H1 (cell line): Measurements from ENCODE around the gene CRAT. TPM values are rescaled to one million over a fixed set of nuclear protein-coding genes. Genes with fewer than 3 reads are reported as not detected.

Experiments used
- CHD2 ChIP-seq: IDR thresholded peaks from 2 replicates; pipeline ENCODE4 v1.6.1; 2012; ENCODE audit warnings: low read length, improper control_type of control experiment
- CREB1 ChIP-seq: IDR thresholded peaks from 2 replicates; pipeline ENCODE4 v1.6.1; 2012; ENCODE audit warnings: inconsistent platforms
- CTBP2 ChIP-seq: IDR thresholded peaks from 2 replicates; pipeline ENCODE4 v1.7.0; 2011; ENCODE audit warnings: borderline replicate concordance, mild to moderate bottlenecking, moderate library complexity, mixed read lengths, low read length; ENCODE audit not compliant: insufficient read depth, insufficient read length
- EGR1 ChIP-seq: IDR thresholded peaks from 2 replicates; pipeline ENCODE4 v1.6.1; 2011; ENCODE audit warnings: low read depth, low read length, borderline replicate concordance
- HDAC2 ChIP-seq, 2 experiments: fragments of 300-600 bp in 1 of 2; sonication (generic) in 1 of 2; IDR thresholded peaks; 2 replicates each; pipeline ENCODE4 v1.6.1; 2011 to 2012; ENCODE audit warnings: low read depth in 2 of 2, low read length in 2 of 2, mild to moderate bottlenecking in 2 of 2, moderate library complexity in 2 of 2, borderline replicate concordance in 1 of 2, inconsistent platforms in 1 of 2
- JUN ChIP-seq: IDR thresholded peaks from 2 replicates; pipeline ENCODE4 v1.6.1; 2011; ENCODE audit warnings: low read depth, mild to moderate bottlenecking, improper control_type of control experiment, low read length
- MAFK ChIP-seq: IDR thresholded peaks from 2 replicates; pipeline ENCODE4 v1.6.1; 2012; ENCODE audit warnings: low read depth, mild to moderate bottlenecking, improper control_type of control experiment, low read length
- RFX5 ChIP-seq: IDR thresholded peaks from 2 replicates; pipeline ENCODE4 v1.6.1; 2011; ENCODE audit warnings: low read depth, low read length, improper control_type of control experiment, borderline replicate concordance
- SIRT6 ChIP-seq: IDR thresholded peaks from one replicate; pipeline ENCODE4 v1.7.1; 2012; ENCODE audit warnings: low read length, inconsistent platforms
- SIX5 ChIP-seq: IDR thresholded peaks from 2 replicates; pipeline ENCODE4 v1.6.1; 2011; ENCODE audit warnings: mild to moderate bottlenecking, low read depth, low read length
- SP1 ChIP-seq: IDR thresholded peaks from 2 replicates; pipeline ENCODE4 v1.6.1; 2011; ENCODE audit warnings: low read depth, low read length
- SP2 ChIP-seq: IDR thresholded peaks from 2 replicates; pipeline ENCODE4 v1.6.1; 2012; ENCODE audit warnings: mild to moderate bottlenecking, low read length, inconsistent platforms
- TAF1 ChIP-seq: IDR thresholded peaks from 2 replicates; pipeline ENCODE4 v1.6.1; 2011; ENCODE audit warnings: mild to moderate bottlenecking, low read depth, low read length
- TBP ChIP-seq: IDR thresholded peaks from 2 replicates; pipeline ENCODE4 v1.6.1; 2011; ENCODE audit warnings: low read depth, low read length, improper control_type of control experiment
- TCF12 ChIP-seq: IDR thresholded peaks from 2 replicates; pipeline ENCODE4 v1.6.1; 2011; ENCODE audit warnings: low read depth, mild to moderate bottlenecking, low read length
- TEAD4 ChIP-seq: IDR thresholded peaks from 2 replicates; pipeline ENCODE4 v1.6.1; 2012; ENCODE audit warnings: low read depth, low read length, inconsistent platforms, mixed read lengths
- ZNF274 ChIP-seq: IDR thresholded peaks from 2 replicates; pipeline ENCODE4 v1.7.0; 2012; ENCODE audit warnings: low read length, borderline replicate concordance; ENCODE audit errors: extremely low read depth
- polyA plus RNA-seq, 7 experiments: library from polyadenylated mRNA; depleted of rRNA in 3 of 7; stranded (reverse) in 5 of 7; unstranded in 2 of 7; fragments of >200 nt in 5 of 7; fragments of 200-250 nt in 2 of 7; gene quantifications; 1 replicate in 5 of 7; 2 replicates in 1 of 7; 4 replicates in 1 of 7; pipeline versions ENCODE4 v1.2.1 to v1.2.3, GENCODE V29; 2011 to 2013; ENCODE audit warnings: missing spikeins in 2 of 7, mixed read lengths in 2 of 7
- total RNA-seq: library from RNA; stranded (reverse); fragmentation: NEBNext Ultra II Directional; extraction: Animal tissue kit (Norgen Biotek cat#: 25700); gene quantifications from 2 replicates; pipeline ENCODE4 v1.2.1, GENCODE V29; 2021
- TF ChIP-seq, protein P1 (sequence below): IDR thresholded peaks from 2 replicates; pipeline ENCODE4 v1.6.1; 2012; ENCODE audit warnings: inconsistent platforms
- TF ChIP-seq, protein P2 (sequence below): IDR thresholded peaks from 2 replicates; pipeline ENCODE4 v1.6.1; 2012; ENCODE audit warnings: inconsistent platforms
- TF ChIP-seq, protein P3 (sequence below), 3 experiments: IDR thresholded peaks; 1 replicate in 2 of 3; 2 replicates in 1 of 3; pipeline versions ENCODE4 v1.5.1 to v1.6.1; 2011; ENCODE audit warnings: low read length in 3 of 3, mild to moderate bottlenecking in 3 of 3, inconsistent platforms in 2 of 3, low read depth in 1 of 3, moderate library complexity in 1 of 3; ENCODE audit not compliant: insufficient read depth in 1 of 3; ENCODE audit errors: control extremely low read depth in 1 of 3
- TF ChIP-seq, protein P4 (sequence below): IDR thresholded peaks from 2 replicates; pipeline ENCODE4 v1.6.1; 2011; ENCODE audit warnings: low read depth, mild to moderate bottlenecking, low read length; ENCODE audit not compliant: insufficient read depth

CRAT gene
- total and polyA plus RNA-seq, 2 of the 8 experiments (the other 6 are each of a cell fraction or from before 2014, with no cell fraction given), result 8.2 to 17.3 TPM

DNA sequence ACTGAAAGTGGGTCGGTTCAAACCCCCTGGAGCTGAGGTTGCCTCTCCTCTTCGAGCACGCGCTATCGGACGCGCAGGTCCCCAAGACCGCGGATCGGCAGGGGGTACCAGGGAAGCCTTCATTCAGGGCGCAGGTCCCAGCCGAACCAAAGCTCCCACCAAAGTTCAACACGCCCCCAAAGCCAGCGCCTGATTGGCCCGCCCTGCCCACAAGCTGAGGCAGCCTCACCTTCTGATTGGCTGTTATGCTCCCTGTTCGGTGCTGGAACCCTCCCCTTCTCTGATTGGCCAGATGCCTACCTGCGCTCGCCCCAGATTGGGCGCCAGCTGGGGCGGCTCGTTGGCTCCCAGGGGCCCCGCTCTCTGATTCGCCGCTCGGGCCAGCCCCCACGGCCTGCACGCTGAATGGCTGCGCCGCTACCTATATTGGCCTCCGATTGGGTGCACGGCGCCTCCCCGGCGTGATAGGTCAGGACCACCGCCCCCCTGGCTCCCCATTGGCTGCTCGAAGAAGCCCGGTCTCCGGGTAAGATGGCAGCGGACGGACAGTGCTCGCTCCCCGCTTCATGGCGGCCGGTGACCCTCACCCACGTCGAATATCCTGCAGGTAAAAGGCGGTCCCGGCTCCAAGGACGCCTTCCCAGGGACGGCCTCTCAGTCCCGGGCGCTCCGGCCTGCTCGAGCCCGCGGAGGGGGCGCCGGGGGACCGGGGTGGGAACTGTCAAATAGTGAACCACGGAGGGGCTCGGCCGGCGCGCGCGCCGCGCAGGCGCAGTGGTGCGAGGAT lies 29.8 kb downstream of the CRAT start, which contains the start of gene DOLPP1 (continued):
- TF ChIP-seq CREB1 (peak; percentile 80), SIX5 (no peak), RFX5 (peak; percentile 81), CTBP2 (no peak), TCF12 (no peak), ZNF274 (no peak), SP2 (peak; percentile 77), TEAD4 (0 out of 2 replicates have a peak, but pooled peaks have one; percentile 2), HDAC2 (IDR thresholded peaks at IDR 0.05; ENCODE audit: borderline replicate concordance in 1 of 2, low read depth in 2 of 2, low read length in 2 of 2) (peak in 1 of 2 experiments; percentile 83; a peak in 2 of 4 replicates), CHD2 (peak; percentile 93), TBP (peak; percentile 73), JUN (no peak), MAFK (peak; percentile 18; the same call in 1 of the 2 replicates), SIRT6 (no peak), EGR1 (no peak), SP1 (peak; percentile 99), TAF1 (peak; percentile 78)
- TF ChIP-seq, protein P1, sequence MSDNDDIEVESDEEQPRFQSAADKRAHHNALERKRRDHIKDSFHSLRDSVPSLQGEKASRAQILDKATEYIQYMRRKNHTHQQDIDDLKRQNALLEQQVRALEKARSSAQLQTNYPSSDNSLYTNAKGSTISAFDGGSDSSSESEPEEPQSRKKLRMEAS, result peak; percentile 43
- TF ChIP-seq, protein P2, sequence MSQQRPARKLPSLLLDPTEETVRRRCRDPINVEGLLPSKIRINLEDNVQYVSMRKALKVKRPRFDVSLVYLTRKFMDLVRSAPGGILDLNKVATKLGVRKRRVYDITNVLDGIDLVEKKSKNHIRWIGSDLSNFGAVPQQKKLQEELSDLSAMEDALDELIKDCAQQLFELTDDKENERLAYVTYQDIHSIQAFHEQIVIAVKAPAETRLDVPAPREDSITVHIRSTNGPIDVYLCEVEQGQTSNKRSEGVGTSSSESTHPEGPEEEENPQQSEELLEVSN, result peak; percentile 40
- TF ChIP-seq, protein P3, sequence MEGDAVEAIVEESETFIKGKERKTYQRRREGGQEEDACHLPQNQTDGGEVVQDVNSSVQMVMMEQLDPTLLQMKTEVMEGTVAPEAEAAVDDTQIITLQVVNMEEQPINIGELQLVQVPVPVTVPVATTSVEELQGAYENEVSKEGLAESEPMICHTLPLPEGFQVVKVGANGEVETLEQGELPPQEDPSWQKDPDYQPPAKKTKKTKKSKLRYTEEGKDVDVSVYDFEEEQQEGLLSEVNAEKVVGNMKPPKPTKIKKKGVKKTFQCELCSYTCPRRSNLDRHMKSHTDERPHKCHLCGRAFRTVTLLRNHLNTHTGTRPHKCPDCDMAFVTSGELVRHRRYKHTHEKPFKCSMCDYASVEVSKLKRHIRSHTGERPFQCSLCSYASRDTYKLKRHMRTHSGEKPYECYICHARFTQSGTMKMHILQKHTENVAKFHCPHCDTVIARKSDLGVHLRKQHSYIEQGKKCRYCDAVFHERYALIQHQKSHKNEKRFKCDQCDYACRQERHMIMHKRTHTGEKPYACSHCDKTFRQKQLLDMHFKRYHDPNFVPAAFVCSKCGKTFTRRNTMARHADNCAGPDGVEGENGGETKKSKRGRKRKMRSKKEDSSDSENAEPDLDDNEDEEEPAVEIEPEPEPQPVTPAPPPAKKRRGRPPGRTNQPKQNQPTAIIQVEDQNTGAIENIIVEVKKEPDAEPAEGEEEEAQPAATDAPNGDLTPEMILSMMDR (IDR thresholded peaks at IDR 0.05; ENCODE audit: control extremely low read depth in 1 of 3, insufficient read depth in 1 of 3, low read depth in 1 of 3, low read length in 3 of 3), result peak in 1 of 3 experiments; percentile 3; a peak in 1 of 4 replicates
- TF ChIP-seq, protein P4, sequence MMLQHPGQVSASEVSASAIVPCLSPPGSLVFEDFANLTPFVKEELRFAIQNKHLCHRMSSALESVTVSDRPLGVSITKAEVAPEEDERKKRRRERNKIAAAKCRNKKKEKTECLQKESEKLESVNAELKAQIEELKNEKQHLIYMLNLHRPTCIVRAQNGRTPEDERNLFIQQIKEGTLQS, result peak; percentile 67
